GM10266 (cell line): ENCODE measurements around the gene ERFE.

Source experiments
- DNase-seq: peaks from one replicate; pipeline ENCODE4 v3.0.0; 2012; ENCODE audit errors: extremely low spot score
- TF ChIP-seq, protein P1 (sequence below): IDR thresholded peaks from 2 replicates; pipeline ENCODE4 v1.5.1; 2012; ENCODE audit warnings: mild to moderate bottlenecking, low read depth; ENCODE audit not compliant: control insufficient read depth, insufficient read depth; ENCODE audit errors: missing control alignments

Gene ERFE

GRCh38 chr2:238127165-238128060 lies 31.4 kb upstream of the ERFE start:
- DNase-seq = peak; percentile 61
- TF ChIP-seq, protein P1, sequence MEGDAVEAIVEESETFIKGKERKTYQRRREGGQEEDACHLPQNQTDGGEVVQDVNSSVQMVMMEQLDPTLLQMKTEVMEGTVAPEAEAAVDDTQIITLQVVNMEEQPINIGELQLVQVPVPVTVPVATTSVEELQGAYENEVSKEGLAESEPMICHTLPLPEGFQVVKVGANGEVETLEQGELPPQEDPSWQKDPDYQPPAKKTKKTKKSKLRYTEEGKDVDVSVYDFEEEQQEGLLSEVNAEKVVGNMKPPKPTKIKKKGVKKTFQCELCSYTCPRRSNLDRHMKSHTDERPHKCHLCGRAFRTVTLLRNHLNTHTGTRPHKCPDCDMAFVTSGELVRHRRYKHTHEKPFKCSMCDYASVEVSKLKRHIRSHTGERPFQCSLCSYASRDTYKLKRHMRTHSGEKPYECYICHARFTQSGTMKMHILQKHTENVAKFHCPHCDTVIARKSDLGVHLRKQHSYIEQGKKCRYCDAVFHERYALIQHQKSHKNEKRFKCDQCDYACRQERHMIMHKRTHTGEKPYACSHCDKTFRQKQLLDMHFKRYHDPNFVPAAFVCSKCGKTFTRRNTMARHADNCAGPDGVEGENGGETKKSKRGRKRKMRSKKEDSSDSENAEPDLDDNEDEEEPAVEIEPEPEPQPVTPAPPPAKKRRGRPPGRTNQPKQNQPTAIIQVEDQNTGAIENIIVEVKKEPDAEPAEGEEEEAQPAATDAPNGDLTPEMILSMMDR = no peak

DNA sequence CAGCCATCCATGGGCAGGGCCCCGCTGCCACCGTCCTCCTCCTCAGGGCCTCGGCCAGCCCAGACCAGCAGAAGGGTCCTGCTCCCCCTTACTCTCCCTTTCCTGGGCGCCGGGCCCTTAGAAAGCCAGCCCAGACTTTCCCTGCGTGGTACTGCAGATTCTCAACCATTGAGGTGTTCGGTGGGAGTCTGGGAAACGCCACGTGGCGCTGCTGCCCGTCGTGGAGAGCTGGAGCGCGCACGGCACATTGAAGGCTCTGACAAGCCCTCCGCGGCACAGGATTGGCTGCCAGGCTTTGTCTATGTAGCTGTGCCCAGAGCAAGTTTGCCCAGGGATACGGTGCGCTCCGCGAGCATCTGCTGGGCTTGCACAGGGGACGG lies 30.7 kb upstream of the ERFE start:
- no peak for DNase-seq
- TF ChIP-seq, protein P1 = no peak

GRCh38 chr2:238128534-238129001 lies 30.2 kb upstream of the ERFE start:
- TF ChIP-seq, protein P1 = no peak
- no peak for DNase-seq

GRCh38 chr2:238129166-238130010 lies 29.4 kb upstream of the ERFE start:
- DNase-seq = no peak
- TF ChIP-seq, protein P1 = no peak

GRCh38 chr2:238130111-238130695 lies 28.6 kb upstream of the ERFE start:
- DNase-seq = no peak
- TF ChIP-seq, protein P1 = no peak

GRCh38 chr2:238130696-238131628 lies 27.8 kb upstream of the ERFE start:
- no peak for DNase-seq

More at GRCh38 chr2:238130696-238131628, 27.8 kb upstream of the ERFE start:
- TF ChIP-seq, protein P1 = no peak
